Left ventricle myocardium inferior (tissue), 1 donor: ENCODE measurements around the gene NCAM2. TPM values are rescaled to one million over a fixed set of nuclear protein-coding genes. Genes with fewer than 3 reads are reported as not detected.

ENCODE experiments used
- DNase-seq: peaks from one replicate; pipeline ENCODE4 v3.0.0-alpha.2; 2020
- H3K27ac ChIP-seq: fragments of 200-600 bp; replicated peaks from 2 replicates; pipeline ENCODE4 v1.8.0; 2021
- H3K27me3 ChIP-seq: fragments of 200-600 bp; 2 replicates; pipeline ENCODE4 v1.8.0; 2021; ENCODE audit warnings: low read depth
- H3K36me3 ChIP-seq: fragments of 200-600 bp; 2 replicates; pipeline ENCODE4 v1.8.0; 2021
- H3K4me1 ChIP-seq: fragments of 200-600 bp; 2 replicates; pipeline ENCODE4 v1.8.0; 2021
- H3K4me3 ChIP-seq: fragments of 200-600 bp; 2 replicates; pipeline ENCODE4 v1.8.0; 2021; ENCODE audit warnings: mild to moderate bottlenecking, moderate library complexity
- H3K9me3 ChIP-seq: fragments of 200-600 bp; replicated peaks from 2 replicates; pipeline ENCODE4 v1.8.0; 2021
- CTCF ChIP-seq: fragments of 200-600 bp; IDR thresholded peaks from 2 replicates; pipeline ENCODE4 v1.8.0; 2021; ENCODE audit warnings: antibody characterized with exemption, mild to moderate bottlenecking, borderline replicate concordance
- intact Hi-C: fragments of 100-400 bp; cut with micrococcal nuclease; formaldehyde crosslinking; loops from one replicate; pipeline ENCODE4 v1.11.0; 2022
- total RNA-seq: library from RNA; stranded (reverse); fragmentation: NEBNext Ultra II Directional; extraction: Animal tissue kit (Norgen Biotek cat#: 25700); gene quantifications from one replicate; pipeline ENCODE4 v1.2.1, GENCODE V29; 2021
- donor health status: DM: no; HTN: yes; CAD: no; lungs with severe emphysema.

The NCAM2 gene
- total RNA-seq, 1 donor from 2014 or later = 4.4 TPM

DNA sequence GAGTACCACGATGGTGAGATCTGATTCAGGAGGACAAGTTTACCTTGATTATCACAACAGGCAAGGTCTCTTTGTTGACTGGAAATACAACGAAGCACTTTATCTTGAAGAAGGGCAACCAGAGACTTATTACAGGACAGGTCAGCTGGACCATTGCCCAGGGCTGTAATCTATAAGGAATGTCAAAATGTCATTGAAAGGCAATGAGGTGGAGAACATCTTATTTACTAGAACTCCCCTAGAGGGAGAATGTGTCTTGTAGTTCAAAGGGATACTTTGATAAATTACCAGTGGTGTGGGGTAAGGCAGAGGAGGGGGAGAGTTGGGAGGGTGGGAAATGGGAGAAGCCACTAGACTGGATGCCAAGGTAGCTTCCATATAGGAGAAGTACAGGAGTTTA lies 212.3 kb downstream of the NCAM2 start:
- intact Hi-C loops = no loop called here
- Histone ChIP-seq H3K9me3 (no peaks in the 10 kb centered on the region), H3K4me3 (no peak overlapping the region), H3K27me3 (no peaks in the 10 kb centered on the region), H3K4me1 (no peaks in the 10 kb centered on the region), H3K27ac (no peak overlapping the region), H3K36me3 (no peaks in the 10 kb centered on the region)
- DNase-seq = no peak
- TF ChIP-seq CTCF = no peak

DNA sequence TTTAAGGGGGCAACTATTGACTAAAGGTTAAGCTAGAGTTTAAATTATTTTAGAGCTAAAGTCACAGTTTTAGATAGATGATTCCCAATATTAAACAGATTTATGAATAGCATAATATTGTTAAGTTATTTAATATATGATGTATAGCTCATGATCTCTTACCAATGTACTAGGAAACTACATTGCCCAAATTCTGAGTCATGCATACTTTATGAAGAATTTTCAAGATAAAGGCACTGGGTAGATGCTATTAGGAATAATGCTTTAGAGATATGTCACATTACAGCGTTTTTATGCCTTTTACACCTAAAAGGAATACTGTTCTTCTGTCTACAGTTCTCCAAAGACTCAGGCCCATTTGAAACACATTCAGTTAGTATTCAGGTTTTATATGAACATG lies 215.1 kb downstream of the NCAM2 start:
- H3K36me3 ChIP-seq = no peaks in the 10 kb centered on the region
- H3K27ac ChIP-seq = no peak overlapping the region
- no peak for TF ChIP-seq CTCF
- intact Hi-C loops = no loop called here
- no peak for DNase-seq
- no peaks in the 10 kb centered on the region for H3K27me3 ChIP-seq
- H3K4me1 ChIP-seq = no peaks in the 10 kb centered on the region
- H3K9me3 ChIP-seq = no peaks in the 10 kb centered on the region
- H3K4me3 ChIP-seq = no peak overlapping the region

DNA sequence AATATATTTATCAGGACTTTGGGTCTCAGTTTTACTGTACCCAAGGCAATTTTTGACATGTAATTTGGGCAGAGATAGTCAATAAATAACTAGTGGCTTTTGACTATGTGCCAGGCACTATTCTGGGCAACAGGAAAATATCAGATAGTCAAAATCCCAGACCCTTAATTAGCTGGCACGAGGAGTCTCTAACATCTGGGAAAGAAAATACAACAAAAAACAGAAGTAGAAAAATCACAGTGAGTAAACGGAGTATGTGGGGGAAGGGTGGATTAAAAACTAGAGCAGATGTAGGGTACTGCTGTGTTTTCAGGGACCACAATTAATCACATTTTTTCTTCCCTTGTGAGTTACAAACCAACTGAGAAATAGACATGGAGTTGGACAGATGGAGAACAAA lies 217.8 kb downstream of the NCAM2 start:
- no peak overlapping the region for H3K27ac ChIP-seq
- no peaks in the 10 kb centered on the region for H3K4me1 ChIP-seq
- no peak for TF ChIP-seq CTCF
- H3K36me3 ChIP-seq = no peaks in the 10 kb centered on the region
- no peaks in the 10 kb centered on the region for H3K9me3 ChIP-seq
- intact Hi-C loops = no loop called here
- no peaks in the 10 kb centered on the region for H3K27me3 ChIP-seq
- no peak for DNase-seq
- H3K4me3 ChIP-seq = no peak overlapping the region

DNA sequence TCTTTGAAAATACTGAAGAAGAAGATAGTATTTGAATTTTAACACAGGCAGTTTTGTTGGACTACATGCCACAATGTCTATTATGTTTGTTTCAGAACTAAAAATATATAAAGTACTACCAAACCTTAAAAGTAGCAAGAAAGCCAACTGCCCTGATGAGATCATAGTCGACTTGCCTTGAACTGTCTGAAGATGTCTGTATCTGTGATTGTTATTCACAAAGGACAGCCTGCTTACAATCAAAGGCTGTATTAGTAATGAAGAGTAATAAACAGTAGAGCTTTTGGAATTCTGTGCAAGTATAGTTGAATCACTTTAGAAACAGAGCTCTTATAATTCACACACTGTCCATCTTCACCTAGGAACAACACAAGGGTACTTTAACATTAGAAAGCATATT lies 228.3 kb downstream of the NCAM2 start:
- Histone ChIP-seq H3K9me3 (peaks cover 12% of the 10 kb centered on the region), H3K4me3 (no peak overlapping the region), H3K27ac (no peak overlapping the region), H3K27me3 (no peaks in the 10 kb centered on the region), H3K4me1 (no peaks in the 10 kb centered on the region), H3K36me3 (no peaks in the 10 kb centered on the region)
- no peak for DNase-seq
- intact Hi-C loops = no loop called here
- TF ChIP-seq CTCF = no peak

DNA sequence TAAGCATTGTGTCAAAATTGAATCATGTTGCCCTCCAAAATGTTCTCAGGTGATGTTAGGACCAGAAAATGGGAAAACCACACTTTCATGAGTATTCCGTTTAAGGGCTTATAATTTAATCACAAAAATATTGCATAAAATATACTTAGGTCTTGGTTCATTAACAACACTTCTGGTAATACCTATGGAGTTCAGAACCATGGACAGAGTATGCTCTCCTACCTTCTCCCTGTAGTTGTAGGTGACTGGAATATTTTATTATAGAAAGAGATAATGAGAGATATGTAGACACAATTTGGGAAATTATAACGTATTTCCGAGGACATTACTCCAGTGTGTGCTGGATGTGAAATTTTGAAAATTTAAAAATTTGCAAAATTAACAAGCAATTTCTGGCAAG lies 232.5 kb downstream of the NCAM2 start:
- H3K27me3 ChIP-seq = no peaks in the 10 kb centered on the region
- intact Hi-C loops = no loop called here
- no peak overlapping the region for H3K4me3 ChIP-seq

More for the DNA sequence above, 232.5 kb downstream of the NCAM2 start:
- Histone ChIP-seq H3K4me1 (no peaks in the 10 kb centered on the region), H3K36me3 (no peaks in the 10 kb centered on the region), H3K9me3 (peaks cover 2% of the 10 kb centered on the region), H3K27ac (no peak overlapping the region)
- no peak for TF ChIP-seq CTCF
- DNase-seq = no peak
